COLO668 (cell line): ENCODE data around the gene ANKRD44.

Experiments
- DNase-seq: peaks from one replicate; lab custom pipeline; 2025; ENCODE audit not compliant: unreplicated experiment; lab: John Stamatoyannopoulos, UW

The ANKRD44 gene

DNA sequence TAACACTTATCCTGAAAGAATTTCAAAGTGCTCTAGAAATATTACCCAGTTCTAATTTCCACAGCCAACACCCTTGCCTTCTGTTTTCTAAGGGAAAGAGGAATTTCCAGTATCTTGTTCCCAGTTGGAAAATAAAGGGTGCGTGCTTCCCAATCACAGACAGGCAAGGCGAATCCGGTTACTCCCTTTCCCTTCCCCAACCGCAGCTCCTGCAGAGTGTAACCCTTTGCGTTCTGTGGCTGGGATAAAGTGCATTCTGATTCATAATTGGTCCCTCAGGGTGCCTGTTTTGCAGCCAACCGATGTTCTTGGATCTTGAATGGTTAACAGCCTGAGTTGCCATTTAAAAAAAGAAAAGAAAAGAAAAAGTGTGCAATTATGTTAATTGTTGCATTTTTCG, 343.5 kb downstream of the ANKRD44 start:
- DNase-seq = no peak

DNA sequence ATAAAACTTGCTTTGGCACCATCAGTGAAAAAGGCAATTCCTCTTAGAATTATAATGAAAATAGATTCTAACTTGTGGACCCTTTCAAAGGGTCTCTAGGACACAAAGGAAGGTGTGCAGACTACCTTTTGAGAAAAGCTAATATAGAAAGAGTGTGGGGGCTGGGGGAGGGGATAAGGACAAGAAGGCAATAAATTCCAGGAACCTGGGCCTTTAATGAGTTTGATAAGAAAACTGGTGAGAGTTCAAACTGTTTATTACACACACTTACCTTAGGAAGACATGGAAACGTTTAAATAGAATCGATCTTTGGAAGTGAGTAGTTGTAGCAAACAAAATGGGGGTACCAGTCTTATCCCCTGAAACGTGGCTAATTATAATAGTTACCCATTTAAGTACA, 344.5 kb downstream of the ANKRD44 start:
- no peak for DNase-seq

DNA sequence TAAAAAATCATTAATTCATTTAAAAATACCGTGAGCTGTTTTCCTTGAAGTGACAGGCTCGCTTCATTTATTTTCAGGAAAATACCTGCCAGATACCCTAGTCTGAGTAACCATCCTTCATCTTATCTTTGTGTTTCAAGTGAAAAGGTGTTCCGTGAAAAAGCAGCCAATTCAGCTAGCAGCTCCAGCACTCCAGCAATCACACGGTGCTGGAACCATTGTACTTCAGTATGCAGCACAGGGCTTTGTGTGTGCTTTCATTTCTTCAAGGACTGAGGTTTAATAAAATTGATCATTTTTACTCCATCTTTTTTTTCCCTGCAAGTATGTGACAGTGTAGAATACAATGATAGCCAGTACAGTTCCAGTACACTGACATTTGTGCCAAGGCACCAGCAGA, 344.9 kb downstream of the ANKRD44 start:
- no peak for DNase-seq

- no peak for DNase-seq
Measured at GRCh38 chr2:196963961-196964360, 346.6 kb downstream of the ANKRD44 start.

GRCh38 chr2:196963043-196963442, 347.5 kb downstream of the ANKRD44 start:
- DNase-seq = no peak

GRCh38 chr2:196962325-196962724, 348.3 kb downstream of the ANKRD44 start:
- no peak for DNase-seq

DNA sequence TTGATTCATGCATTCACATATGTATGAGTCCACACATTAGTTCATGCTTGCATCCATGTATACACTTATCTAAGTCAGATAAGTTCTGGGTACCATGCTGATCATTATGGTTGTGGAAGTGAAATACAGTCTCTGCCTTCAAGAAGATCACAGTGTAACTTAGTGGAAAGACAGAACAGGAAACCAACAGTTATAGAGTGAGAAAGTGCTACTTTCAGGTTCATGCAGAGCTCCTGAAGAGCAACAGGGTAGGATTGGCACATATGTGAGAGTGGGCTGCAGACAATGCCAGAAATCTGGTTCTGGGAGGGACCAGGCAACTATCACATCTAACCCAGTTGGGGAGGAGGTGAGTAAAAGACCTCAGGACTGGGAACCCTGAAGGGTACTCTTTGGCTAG, 348.7 kb downstream of the ANKRD44 start:
- DNase-seq = no peak

- no peak for DNase-seq
Measured at GRCh38 chr2:196959734-196960338, 350.7 kb downstream of the ANKRD44 start.

DNA sequence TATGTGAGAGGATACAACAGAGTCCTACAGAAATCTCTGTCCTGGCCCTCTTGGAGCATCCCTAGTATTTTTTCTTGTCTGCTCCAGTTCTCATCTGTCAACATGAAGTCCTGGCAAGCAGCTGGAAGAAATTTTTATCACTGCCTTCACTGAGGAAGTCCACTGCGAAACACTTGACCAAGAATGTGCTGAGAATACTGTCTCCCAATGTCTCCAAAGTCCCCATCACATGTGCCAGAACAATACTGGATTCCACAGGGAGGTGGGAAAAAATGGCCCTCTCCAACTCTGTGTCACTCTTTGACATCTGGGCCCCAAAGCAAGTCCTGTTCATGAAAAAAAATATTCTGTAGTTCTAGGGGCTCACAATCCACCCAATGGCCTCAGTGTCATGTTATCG, 351.3 kb downstream of the ANKRD44 start:
- no peak for DNase-seq

DNA sequence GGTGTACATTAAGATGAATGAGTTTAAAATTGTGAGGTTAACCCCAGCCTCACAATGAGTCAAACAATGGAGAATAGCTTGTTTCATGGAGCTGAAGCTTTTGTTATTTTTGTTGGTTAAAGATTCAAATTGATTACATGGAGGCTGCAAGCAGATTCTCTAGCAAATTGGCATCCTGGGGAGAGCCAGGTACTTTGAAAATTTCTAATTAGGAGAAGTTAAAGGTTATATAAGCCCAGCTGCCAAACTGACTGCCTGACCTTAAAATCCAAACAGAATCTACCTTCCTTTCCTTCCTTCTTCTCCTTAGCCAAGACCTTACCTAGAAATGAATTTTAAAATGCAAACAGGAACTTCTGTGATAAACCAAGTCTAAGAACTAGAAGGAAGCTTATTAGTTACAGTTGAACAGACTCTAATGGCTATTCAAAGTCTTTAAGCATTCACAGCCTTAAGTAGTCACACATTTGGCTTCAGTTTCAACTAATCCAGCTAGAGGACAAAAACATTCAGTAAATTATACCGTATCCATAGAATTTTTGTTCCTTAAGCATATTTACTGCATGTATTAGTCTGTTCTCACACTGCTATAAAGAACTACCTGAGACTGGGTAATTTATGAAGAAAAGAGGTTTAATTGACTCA, 352.6 kb downstream of the ANKRD44 start:
- DNase-seq = no peak

DNA sequence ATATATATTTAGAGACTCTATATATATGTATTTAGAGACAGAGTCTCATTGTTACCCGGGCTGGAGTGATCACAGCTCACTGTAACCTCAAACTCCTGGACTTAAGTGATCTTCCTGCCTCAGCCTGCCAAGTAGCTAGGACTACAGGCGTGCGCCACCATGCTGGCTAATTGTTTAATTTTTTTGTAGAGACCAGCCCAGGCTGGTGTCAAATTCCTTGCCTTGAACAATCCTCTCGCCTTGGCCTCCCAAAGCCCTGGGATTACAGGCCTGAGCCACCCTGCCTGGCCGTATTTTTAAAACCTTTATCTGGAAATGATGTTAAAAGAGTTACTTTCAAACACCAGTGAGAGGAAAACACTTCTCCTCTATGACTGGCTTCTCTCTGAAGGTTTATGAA, 353.1 kb downstream of the ANKRD44 start:
- DNase-seq = no peak

DNA sequence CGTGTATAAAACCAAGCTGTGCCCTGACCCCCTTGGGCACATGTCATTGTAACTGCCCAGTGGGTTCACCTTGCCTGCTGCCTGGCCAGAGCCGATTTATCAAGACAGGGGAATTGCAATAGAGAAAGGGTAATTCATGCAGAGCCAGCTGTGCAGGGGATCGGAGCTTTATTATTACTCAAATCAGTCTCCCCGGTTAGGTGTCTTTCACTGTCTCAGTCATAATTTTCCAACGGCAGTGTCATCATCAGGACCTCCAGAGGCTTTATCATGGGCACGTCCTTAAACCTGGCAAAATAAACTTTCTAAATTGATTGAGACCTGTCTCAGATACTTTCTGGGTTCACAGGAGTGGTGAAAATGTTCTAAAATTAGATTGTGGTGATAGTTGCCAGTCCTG, 354.5 kb downstream of the ANKRD44 start:
- no peak for DNase-seq

DNA sequence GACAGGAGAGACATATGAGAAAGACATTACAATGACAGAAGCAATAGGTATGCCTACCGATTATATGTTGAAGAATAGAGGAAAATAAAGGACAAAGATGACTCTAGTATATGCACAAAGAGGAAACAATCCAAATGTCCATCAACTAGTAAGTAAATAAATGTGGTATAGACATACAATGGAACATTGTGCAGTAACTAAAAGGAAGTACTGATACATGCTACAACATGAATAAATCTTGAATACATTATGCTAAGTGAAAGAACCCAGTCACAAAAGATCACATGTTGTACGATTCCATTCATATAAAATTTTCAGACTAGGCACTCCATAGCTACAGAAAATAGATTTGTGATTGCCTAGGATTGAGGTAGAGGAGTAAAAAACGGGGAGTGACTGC, 355.5 kb downstream of the ANKRD44 start:
- no peak for DNase-seq

- peak; percentile 3 for DNase-seq
Measured at GRCh38 chr2:196954001-196954400, 356.6 kb downstream of the ANKRD44 start.

DNA sequence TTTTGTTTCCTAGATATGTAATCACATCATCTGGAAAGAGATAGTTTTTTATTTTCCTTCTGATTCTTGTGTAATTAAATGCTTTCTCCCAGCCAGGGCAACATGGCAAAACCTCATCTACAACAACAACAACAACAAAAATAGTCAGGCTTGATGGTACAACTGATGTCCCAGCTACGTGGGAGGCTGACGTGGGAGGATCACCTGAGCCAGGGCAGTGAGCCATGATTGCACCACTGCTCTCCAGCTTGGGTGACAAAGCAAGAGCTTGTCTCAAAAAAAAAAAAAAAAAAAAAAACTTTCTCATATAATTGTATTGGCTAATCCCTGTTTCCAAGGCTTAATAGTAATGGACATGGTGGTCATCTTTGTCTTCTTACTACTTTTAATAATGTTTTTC, 357.6 kb downstream of the ANKRD44 start:
- no peak for DNase-seq

- DNase-seq = no peak
Measured at GRCh38 chr2:196951973-196952372, 358.6 kb downstream of the ANKRD44 start.

GRCh38 chr2:196949116-196949515, 361.5 kb downstream of the ANKRD44 start:
- DNase-seq = no peak

GRCh38 chr2:196944570-196944969, 366.0 kb downstream of the ANKRD44 start:
- no peak for DNase-seq

GRCh38 chr2:196941398-196942078, 369.0 kb downstream of the ANKRD44 start:
- DNase-seq = no peak

GRCh38 chr2:196939371-196939770, 371.2 kb downstream of the ANKRD44 start:
- DNase-seq = no peak
